B cell (primary cell): ENCODE measurements around the gene CACNA1G. TPM values are rescaled to one million over a fixed set of nuclear protein-coding genes. Genes with fewer than 3 reads are reported as not detected.

ENCODE experiments used
- ATAC-seq: fragments of 200-7000 bp; cut with Tn5 transposase; one replicate; pipeline ENCODE4 v1.10.0; 2021; ENCODE audit warnings: low read depth, mild to moderate bottlenecking, moderate number of reproducible peaks, moderate library complexity
- CTCF ChIA-PET: fragments of 350-600 bp; sonication (Branson Sonifier 250); formaldehyde crosslinking; loops from one replicate; lab custom pipeline; 2021; ENCODE audit warnings: antibody characterized with exemption, inconsistent platforms; lab: Charles Lee
- POLR2A ChIA-PET: fragments of 350-600 bp; sonication (Branson Sonifier 250); formaldehyde crosslinking; loops from one replicate; lab custom pipeline; 2021; ENCODE audit warnings: antibody characterized with exemption; lab: Charles Lee
- DNase-seq: peaks from one replicate; pipeline ENCODE4 v3.0.0; 2013
- H2AFZ ChIP-seq: 2 replicates; pipeline ENCODE4 v1.6.1; 2012; ENCODE audit warnings: mild to moderate bottlenecking, low read depth, low read length; ENCODE audit not compliant: insufficient read depth, poor library complexity, severe bottlenecking
- H3K27ac ChIP-seq, 2 donors: 1 replicate in 1 of 2; 2 replicates in 1 of 2; pipeline ENCODE4 v1.5.1; 2012 to 2013; ENCODE audit warnings: low read length in 2 of 2, mild to moderate bottlenecking in 2 of 2, moderate library complexity in 1 of 2
- H3K27me3 ChIP-seq, 4 experiments: fragments of 200-600 bp in 1 of 4; sonication (generic) in 1 of 4; replicated peaks in 1 of 4; 1 replicate in 2 of 4; 2 replicates in 2 of 4; pipeline versions ENCODE4 v1.6.1 to v1.7.0; 2013 to 2016; ENCODE audit warnings: low read length in 3 of 4, mild to moderate bottlenecking in 2 of 4, mixed read lengths in 1 of 4, moderate library complexity in 1 of 4; ENCODE audit not compliant: insufficient read depth in 4 of 4, control insufficient read depth in 3 of 4; ENCODE audit errors: control extremely low read depth in 1 of 4
- H3K36me3 ChIP-seq, 2 experiments: replicated peaks in 1 of 2; 1 replicate in 1 of 2; 2 replicates in 1 of 2; pipeline versions ENCODE4 v1.6.1 to v1.7.1; 2013; ENCODE audit warnings: low read length in 1 of 2; ENCODE audit not compliant: insufficient read depth in 2 of 2, control insufficient read depth in 1 of 2; ENCODE audit errors: control extremely low read depth in 1 of 2, extremely low read depth in 1 of 2
- H3K4me1 ChIP-seq, 2 donors: fragments of 200-600 bp in 1 of 2; sonication (generic) in 1 of 2; 1 replicate in 1 of 2; 2 replicates in 1 of 2; pipeline versions ENCODE4 v1.5.1 to v1.6.1; 2013 to 2017; ENCODE audit warnings: low read length in 2 of 2; ENCODE audit not compliant: control insufficient read depth in 2 of 2, insufficient read depth in 2 of 2
- H3K4me2 ChIP-seq: replicated peaks from 2 replicates; pipeline ENCODE3; 2012; ENCODE audit warnings: mild to moderate bottlenecking, low read depth, low read length; ENCODE audit not compliant: poor library complexity, severe bottlenecking
- H3K4me3 ChIP-seq, 5 experiments: fragments of 200-600 bp in 1 of 5; sonication (generic) in 1 of 5; 1 replicate in 3 of 5; 2 replicates in 2 of 5; pipeline versions ENCODE4 v1.5.1 to v1.7.0; 2011 to 2016; ENCODE audit warnings: low read length in 4 of 5, mild to moderate bottlenecking in 4 of 5, low read depth in 2 of 5, control low read depth in 1 of 5, moderate library complexity in 1 of 5; ENCODE audit not compliant: insufficient read depth in 1 of 5; ENCODE audit errors: control extremely low read depth in 1 of 5, extremely low read depth in 1 of 5
- H3K79me2 ChIP-seq: fragments of 200-600 bp; sonication (generic); one replicate; pipeline ENCODE4 v1.6.0; 2016; ENCODE audit warnings: low read length; ENCODE audit not compliant: control insufficient read depth, insufficient read depth
- H3K9ac ChIP-seq: fragments of 200-600 bp; sonication (generic); 2 replicates; pipeline ENCODE4 v1.6.1; 2017; ENCODE audit warnings: mild to moderate bottlenecking, low read length, moderate library complexity
- H3K9me3 ChIP-seq, 3 donors: one replicate each; pipeline versions ENCODE4 v1.6.1 to v1.7.1; 2013; ENCODE audit warnings: low read length in 2 of 3; ENCODE audit not compliant: control insufficient read depth in 2 of 3, insufficient read depth in 1 of 3; ENCODE audit errors: control extremely low read depth in 1 of 3
- H4K20me1 ChIP-seq: 2 replicates; pipeline ENCODE4 v1.6.0; 2012; ENCODE audit warnings: mild to moderate bottlenecking, low read length; ENCODE audit not compliant: insufficient read depth, control insufficient read depth, poor library complexity, severe bottlenecking
- H3K27ac Mint-ChIP-seq: one replicate; pipeline ENCODE4 v1.8.0; 2021; ENCODE audit warnings: mixed read lengths
- H3K27me3 Mint-ChIP-seq: one replicate; pipeline ENCODE4 v1.8.0; 2021; ENCODE audit warnings: mixed read lengths
- H3K4me1 Mint-ChIP-seq: one replicate; pipeline ENCODE4 v1.8.0; 2021; ENCODE audit warnings: mixed read lengths
- H3K4me3 Mint-ChIP-seq: one replicate; pipeline ENCODE4 v1.8.0; 2021; ENCODE audit warnings: mixed read lengths
- H3K9me3 Mint-ChIP-seq: one replicate; pipeline ENCODE4 v1.8.0; 2022; ENCODE audit warnings: mixed read lengths; ENCODE audit not compliant: insufficient read depth
- CTCF ChIP-seq: fragments of 200-600 bp; IDR thresholded peaks from one replicate; pipeline ENCODE4 v1.8.0; 2022; ENCODE audit warnings: antibody characterized with exemption, mild to moderate bottlenecking
- EZH2 ChIP-seq: IDR thresholded peaks from 2 replicates; pipeline ENCODE4 v1.6.1; 2012; ENCODE audit warnings: borderline replicate concordance, low read depth, mild to moderate bottlenecking, moderate library complexity, low read length; ENCODE audit not compliant: insufficient read depth, poor library complexity, severe bottlenecking
- WGBS: methylation state at CpG from one replicate; pipeline ENCODE4 v1.1.5; 2013; ENCODE audit warnings: missing lambda C conversion rate; ENCODE audit not compliant: insufficient coverage; 5-methylcytosine and 5-hydroxymethylcytosine counted together
- intact Hi-C: fragments of 100-400 bp; cut with micrococcal nuclease; formaldehyde crosslinking; loops from one replicate; pipeline ENCODE4 v1.10.0; 2022
- polyA plus RNA-seq: library from polyadenylated mRNA; depleted of rRNA; stranded (reverse); fragments of >200 nt; gene quantifications from 2 replicates; pipeline ENCODE4 v1.2.3, GENCODE V29; 2012
- total RNA-seq, 2 donors: library from RNA; stranded (reverse); fragments of 120-200 nt in 1 of 2; gene quantifications; 1 replicate in 1 of 2; 2 replicates in 1 of 2; pipeline versions ENCODE4 v1.2.3 to v1.2.4, GENCODE V29; 2013 to 2022

Gene CACNA1G
- total and polyA plus RNA-seq, 2 donors (not counting 1 experiment from before 2014, with no cell fraction given): 0.12 TPM; not detected in 1

- Mint-ChIP-seq H3K27me3 (peaks cover 10% of the 10 kb centered on the region), H3K4me1 (no peaks in the 10 kb centered on the region), H3K4me3 (no peak overlapping the region), H3K27ac (no peak overlapping the region), H3K9me3 (no peaks in the 10 kb centered on the region)
- no peaks in the 10 kb centered on the region for H3K27me3 ChIP-seq
- no peak overlapping the region for H3K27ac ChIP-seq
- no peaks in the 10 kb centered on the region for H4K20me1 ChIP-seq
- H3K4me3 ChIP-seq: no peak overlapping the region
- WGBS: 86% methylated on average over 8 of the region's 9 CpGs
- no peaks in the 10 kb centered on the region for H3K4me1 ChIP-seq
- no peak overlapping the region for H2AFZ ChIP-seq
- H3K9me3 ChIP-seq: no peaks in the 10 kb centered on the region
- H3K4me2 ChIP-seq: no peak overlapping the region
- POLR2A ChIA-PET: no interaction called here
- H3K9ac ChIP-seq: no peak overlapping the region
- TF ChIP-seq EZH2 (no peak), CTCF (no peak)
- CTCF ChIA-PET: no interaction called here
- DNase-seq: no peak
- H3K36me3 ChIP-seq: no peaks in the 10 kb centered on the region
- no peak for ATAC-seq
- no peaks in the 10 kb centered on the region for H3K79me2 ChIP-seq
- intact Hi-C loops: no loop called here
Observed at GRCh38 chr17:50668838-50669581, 108.5 kb downstream of the CACNA1G start.

GRCh38 chr17:50672071-50672470, 111.6 kb downstream of the CACNA1G start:
- Mint-ChIP-seq H3K9me3 (no peaks in the 10 kb centered on the region), H3K4me1 (no peaks in the 10 kb centered on the region), H3K4me3 (no peak overlapping the region), H3K27ac (no peak overlapping the region), H3K27me3 (peaks cover 3% of the 10 kb centered on the region)
- CTCF ChIA-PET: no interaction called here
- no peak for TF ChIP-seq CTCF
- TF ChIP-seq EZH2: no peak
- intact Hi-C loops: no loop called here
- no peaks in the 10 kb centered on the region for H4K20me1 ChIP-seq
- no peak overlapping the region for H3K9ac ChIP-seq
- no peak for DNase-seq
- H3K4me2 ChIP-seq: no peak overlapping the region
- no peaks in the 10 kb centered on the region for H3K27me3 ChIP-seq
- no peaks in the 10 kb centered on the region for H3K79me2 ChIP-seq
- no peak overlapping the region for H3K4me3 ChIP-seq
- POLR2A ChIA-PET: no interaction called here
- no peaks in the 10 kb centered on the region for H3K9me3 ChIP-seq
- H3K27ac ChIP-seq: no peak overlapping the region
- no peak for ATAC-seq
- H2AFZ ChIP-seq: no peak overlapping the region
- H3K4me1 ChIP-seq: no peaks in the 10 kb centered on the region
- H3K36me3 ChIP-seq: no peaks in the 10 kb centered on the region
- WGBS: 100% methylated on average over 1 of the region's 5 CpGs
